ENCODE results near the gene AIFM1.
A peak's percentile ranks its signal among the peaks of the same experiment; 100 is the strongest.

The AIFM1 gene

DNA sequence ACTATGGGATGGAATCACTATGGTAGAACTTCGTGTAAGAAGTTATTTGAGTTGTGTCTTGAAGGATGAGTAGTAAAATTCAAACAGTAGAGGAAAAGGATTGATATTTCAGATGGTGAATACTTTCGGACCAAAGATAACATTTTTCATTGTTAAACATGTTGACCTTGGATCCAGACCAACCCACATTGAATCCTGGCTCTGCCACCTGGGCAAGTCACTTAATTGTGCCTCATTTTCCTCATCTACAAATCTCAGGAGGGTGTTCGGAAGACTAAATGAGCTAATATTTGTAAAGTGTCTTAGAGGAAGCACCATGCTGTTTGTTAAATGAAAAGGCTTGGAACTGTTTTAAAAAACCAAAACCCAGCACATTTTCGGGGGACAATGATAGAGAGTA is 1.4 kb upstream of the AIFM1 start:
- no peak for DNase-seq

DNA sequence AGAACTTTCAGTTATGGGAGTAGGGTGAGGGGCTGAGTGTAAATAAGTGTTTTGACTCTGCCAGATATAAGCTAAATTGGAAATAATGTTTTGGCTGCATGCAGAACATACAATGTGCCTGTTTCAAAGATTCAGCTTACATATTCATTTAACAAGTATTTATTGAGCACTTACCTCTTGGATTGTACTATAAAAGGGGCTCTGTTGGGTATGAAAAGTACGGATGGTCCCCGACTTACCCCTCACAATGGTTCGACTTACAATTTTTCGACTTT is 799 bp upstream of the AIFM1 start:
- no peak for DNase-seq

DNA sequence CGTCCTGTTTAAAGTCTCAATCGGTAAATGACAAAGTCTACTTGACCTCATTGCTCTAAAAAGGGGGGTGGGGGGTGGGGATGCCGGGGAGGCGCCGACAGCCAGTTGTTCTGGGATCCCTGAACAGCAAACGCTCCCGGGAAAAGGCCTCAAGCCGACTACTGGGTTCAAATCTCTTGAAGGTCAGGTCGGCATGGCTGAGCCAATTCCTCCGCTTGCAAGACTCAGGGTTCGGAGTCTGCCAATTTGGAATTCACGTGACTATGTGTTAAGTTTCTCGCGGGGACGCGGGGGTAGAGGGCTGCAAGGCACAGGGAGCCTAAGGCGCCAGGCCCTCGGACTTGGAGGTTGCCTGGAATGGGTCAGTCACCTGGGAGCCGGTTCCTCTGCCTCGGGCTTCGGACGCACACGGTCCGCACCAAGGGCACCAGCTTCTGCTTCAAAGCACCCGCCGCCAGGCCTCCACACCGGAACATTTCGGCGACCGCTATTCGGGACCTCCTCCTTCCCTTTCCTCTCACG is 399 bp downstream of the AIFM1 start:
- no peak for DNase-seq

DNA sequence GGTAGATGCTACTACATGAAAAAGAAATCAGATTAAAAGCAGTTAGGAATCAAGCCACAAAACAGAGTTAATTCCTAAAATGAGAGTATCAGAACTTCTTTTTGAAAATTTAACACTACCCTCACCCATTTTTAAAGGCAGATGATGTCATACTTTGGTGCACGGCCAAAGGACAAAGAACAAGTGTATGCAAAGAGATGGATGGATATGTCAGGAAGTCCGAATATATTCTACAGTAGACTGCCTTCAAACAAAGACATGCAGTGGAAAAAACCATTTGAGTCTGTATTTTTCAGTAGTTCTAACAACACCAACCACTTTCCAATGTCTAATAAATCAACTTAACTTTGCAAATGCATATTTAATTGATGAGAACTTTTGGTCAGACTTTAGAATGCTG is 2.2 kb downstream of the AIFM1 start:
- no peak for DNase-seq

DNA sequence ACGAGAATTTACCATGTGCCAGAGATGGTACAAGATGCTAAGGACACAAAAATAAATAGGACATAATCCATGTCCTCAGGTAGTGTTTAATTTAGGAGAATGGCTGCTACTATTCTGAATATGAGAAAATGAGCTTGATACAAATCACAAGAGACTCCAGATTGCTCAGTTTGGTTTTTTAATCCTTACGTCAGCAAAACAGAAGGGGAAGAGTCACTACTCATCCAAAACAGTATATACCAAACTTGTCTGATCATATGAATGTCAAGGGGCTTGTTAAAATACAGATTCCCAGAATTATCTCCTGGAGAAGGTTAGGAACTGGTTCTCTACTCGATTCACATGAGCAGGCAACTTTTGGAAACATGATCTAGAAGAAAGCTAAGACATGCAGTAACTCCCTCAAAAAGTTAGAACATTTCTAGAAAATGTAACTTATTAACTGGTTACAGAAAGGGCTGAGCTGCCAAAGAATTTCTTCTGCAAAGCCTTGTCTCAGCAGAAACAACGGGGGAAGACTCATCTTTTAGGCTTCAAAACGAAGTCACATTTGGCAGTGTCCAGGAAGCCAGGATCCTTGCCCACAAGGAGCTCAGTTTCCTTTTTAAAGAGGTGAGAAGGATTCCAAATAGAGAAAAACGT is 3.4 kb downstream of the AIFM1 start:
- DNase-seq, result no peak

DNA sequence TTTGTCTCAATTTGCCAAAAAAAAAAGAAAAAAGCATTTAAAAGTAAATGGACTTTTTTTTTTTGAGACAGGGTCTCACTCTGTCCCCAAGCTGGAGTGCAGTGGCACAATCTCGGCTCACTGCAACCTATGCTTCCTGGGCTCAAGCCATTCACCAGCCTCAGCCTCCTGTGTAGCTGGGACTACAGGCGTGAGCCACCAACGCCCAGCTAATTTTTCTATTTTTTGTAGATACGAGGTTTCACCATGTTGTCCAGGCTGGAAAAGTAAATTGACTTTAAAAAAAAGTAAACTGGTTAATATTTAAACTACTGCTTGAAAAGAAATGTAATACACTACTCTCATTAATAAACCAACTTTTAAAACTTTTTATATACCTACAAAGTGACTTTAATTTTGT is 5.9 kb downstream of the AIFM1 start:
- DNase-seq, result no peak

DNA sequence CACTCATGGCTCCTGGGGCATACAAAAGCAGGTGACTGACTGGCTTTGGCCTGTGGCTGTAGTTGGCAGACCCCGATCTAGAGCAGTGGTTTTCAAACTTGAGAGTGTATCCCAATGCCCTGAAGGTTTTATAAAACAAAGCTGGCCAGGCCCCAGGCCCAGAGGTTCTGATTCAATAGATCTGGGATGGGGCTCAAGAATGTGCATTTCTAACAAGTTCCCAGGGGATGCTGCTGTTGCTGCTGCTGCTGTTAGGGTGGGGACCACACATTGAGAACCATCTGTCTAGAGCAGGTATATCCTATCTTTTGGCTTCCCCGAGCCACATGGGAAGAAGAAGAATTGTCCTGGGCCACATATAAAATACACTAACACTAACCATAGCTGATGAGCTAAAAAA is 7.3 kb downstream of the AIFM1 start:
- no peak for DNase-seq

DNA sequence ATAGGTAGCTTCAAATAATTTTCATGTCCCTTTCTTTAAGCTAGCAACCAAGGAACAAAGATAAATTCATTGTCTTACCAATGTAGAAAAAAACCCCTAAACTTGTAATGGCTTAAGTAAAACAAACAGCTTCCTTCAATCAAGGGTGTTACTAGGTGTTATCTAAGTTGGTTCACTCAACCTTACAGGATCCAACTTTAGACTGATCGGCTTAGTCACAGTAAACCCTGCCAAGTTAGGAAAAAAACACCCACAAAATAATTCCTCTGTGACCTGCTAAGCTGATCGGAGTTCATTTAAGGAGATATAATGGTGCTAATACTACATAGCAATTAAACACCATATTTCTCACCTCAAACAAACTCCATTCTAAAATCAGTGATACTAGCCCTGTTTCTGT is 10.1 kb downstream of the AIFM1 start:
- DNase-seq, result no peak

DNA sequence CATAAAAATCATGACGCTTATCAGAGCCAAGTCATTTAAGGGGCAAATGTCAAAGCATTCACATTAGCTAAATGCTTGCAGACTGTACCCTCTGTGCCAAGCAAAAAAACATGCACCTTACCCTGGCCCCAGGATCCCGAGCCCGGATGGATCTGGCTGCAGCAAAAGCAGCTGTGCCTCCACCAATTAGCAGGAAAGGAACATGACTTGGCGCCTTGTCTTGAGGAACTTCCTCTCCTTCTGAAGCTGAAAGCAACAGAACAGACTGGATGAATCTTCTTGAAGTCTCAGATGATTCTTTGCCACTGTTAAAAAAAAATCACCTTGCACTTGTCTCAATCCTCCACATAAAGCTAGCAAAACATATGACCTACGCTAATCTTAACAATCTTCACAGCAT is 18.0 kb downstream of the AIFM1 start:
- no peak for DNase-seq

DNA sequence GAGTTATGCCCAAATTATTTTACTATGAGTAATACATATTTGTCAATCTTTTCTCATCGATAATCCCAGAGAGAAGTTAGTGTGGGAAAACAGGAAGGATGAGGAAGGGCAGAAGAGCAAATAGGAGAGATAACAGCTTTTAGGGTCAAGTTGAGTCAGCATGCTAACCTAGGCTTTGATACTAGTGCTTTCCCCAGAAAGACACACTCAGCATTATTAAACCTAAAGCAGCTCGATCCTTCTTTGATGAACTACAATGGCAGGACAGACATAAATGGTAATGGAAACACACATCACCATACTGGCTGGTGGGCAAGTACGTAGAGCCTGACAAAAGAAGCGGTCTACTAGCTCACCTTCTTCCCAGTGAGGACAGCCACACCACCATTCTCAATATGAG is 20.5 kb downstream of the AIFM1 start:
- DNase-seq, result no peak

DNA sequence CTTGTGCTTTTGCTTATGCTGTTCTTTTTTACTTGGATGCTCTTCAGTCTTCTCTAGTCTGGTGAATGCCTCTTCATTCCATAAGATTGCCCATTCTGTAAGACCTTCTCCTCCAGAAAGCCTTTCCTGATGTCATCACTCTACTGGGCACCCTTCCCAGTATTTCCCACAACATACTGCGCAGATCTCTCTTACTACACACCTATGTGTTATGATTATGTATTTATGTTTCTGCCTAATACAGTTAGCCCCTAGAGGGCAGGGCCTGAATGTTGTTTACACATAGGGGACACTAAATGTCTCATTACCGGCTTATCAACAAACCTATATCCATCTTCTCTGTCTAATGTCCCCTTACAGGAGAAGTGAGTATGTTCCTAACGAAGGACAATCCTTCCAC is 21.1 kb downstream of the AIFM1 start:
- no peak for DNase-seq

DNA sequence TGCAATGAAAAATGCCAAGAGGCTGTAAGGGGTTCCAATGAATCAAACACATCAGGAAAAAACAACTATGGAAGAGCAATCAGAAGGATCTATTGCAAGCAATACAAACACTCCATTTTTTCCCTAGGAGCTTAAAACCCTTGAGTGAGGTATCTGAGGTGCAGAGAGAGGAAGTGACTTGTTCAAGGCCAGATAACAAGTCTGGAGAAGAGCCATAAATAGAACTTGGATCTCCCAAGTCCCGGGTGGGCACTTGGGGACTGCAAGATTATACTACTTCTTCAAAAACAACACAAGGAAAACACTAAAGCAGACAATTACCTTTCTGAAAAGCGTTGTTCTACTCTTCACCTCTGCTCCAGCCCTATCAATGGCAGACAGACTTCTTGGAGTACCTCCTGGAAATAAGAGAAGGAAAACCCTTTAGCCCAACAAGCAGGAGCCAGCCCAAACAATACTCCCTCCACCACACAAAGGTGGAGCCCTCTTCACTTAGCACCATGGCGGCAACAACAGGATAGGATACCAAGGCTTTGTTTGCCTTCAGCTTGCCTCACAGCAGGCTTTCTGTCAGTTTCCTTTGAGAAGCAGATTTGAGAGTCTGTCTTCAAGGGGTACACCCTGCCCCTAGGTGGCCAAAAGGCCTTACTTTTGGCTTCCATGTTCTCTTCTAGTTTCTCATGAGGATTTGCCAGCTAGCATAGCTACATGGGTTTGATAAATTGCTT is 26.0 kb downstream of the AIFM1 start:
- no peak for DNase-seq

DNA sequence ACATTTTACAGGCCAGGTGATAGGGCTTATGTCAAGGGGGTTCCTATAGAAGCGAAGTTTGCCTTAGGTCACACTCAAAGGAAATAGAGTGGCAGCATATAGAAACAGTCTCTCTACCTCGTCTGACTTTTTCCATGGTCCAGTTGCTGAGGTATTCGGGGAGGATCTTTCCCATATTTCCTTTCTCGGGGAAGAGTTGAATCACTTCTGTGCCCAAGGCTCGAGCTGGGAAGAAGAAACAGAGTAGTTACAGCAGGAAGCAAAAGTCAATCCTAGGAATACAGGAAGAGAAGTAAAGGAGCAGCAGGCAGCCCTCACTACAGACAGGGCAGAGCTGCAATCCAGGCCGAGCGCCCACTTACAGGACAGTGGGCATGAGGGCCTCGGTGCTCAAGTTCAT is 28.7 kb downstream of the AIFM1 start:
- no peak for DNase-seq

DNA sequence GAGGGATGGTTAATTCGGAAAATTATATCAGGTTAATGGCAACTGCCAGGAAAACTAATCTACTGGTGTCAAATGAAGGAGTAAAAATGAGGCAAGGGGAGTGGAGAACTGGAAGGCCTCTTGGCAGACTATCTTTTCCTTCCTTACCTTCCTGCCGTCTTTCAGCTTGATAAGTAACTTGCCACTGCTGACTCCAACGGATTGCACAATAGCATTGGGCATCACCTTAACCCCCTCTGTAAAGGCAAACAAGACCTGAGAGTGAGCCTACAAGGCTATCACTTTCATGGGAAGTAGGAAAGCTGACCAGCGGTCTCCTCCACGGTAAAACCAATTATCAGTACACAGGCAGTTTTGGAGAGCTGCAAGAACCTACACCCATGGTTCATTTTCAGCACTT is 29.1 kb downstream of the AIFM1 start:
- DNase-seq, result no peak

DNA sequence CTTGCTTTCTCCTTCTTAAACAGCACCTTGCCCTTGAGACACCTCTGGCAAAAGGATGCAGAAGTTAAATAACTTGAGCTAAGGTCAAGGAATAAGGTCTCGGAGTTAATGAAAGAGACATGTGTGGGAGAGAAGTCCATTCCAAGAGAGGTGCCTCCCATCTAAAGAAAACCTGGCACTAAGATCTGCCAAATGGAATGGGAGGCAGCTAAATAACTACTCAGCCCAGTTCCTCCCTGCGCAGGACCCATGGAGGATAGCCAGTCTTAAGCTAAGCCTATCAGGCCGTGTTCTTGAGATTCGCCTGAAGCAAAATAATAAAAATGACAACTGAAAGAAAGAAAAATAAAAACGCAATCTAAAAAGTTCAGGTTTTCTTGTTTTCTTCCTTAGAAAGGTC is 34.7 kb downstream of the AIFM1 start:
- no peak for DNase-seq

DNA sequence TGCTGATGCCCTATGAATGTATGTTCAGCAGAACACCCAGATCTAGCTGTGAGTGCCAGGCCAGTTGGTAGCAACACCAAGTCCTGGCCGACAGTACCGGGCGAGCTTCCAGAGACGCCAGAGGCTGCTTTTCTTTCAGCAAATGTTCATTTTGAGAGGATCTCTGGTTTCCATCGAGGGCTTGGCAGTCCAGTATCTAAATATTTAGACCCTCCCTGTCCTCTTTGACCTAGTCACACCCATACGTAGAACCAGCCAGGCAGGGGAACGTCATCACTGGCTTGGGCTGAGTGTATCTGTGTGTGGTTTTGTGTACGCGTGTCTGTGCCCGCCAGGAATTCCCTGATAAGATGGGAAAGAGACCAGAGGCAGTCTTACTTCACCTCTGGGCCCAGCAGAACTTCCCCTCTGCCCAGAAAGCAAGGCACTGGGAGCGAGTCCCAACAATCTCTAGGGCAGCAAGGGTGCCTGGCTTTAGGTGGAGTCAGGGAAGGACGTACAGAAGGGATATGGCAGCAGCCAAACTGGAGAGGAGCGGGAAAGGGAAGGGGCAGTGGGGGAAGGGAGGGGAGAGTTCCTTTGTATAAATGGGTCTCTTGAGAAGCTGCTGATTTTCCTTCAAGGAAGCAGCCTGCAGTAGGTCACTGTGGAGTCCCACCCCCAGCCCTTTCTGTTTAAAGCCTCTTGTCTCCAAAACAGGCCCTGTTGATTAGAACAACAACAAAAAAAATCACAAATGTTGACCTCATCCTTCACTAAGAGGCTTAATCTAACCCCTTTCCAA is 40.4 kb downstream of the AIFM1 start:
- DNase-seq, result no peak

DNA sequence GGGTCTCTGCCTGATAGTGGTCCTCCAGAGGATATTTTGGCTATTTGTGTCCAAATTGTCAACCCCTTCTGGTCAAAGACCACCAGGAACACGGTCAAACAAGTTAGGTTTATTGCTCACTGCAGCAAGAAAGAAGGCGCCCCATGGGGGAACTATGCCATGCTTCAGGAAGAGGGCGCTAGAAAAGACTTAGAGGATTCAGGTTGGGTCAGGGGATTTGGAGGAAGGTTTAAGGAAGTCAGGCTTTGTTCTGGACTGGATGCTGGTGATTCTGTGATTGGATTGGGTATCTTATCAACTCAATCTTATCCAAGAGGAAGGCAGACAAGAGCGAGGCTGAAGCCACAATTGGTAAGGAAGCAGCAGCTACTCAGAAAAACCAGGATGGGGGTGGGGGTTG is 41.1 kb downstream of the AIFM1 start:
- no peak for DNase-seq

DNA sequence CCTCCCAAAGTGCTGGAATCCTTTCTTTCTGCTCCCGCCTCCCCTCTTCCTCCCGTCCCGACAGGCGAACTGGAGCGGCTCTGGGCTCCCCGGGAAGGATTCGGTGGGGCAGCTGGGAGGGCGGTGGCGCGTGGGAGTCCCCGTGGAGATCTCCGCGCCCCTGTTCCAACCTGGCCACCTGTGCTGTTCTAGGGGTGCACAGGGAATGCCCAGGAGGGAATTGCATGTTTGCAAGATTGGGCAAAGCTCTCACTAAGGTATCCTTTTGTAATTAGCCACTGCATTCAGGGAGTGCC is 44.2 kb downstream of the AIFM1 start:
- no peak for DNase-seq

DNA sequence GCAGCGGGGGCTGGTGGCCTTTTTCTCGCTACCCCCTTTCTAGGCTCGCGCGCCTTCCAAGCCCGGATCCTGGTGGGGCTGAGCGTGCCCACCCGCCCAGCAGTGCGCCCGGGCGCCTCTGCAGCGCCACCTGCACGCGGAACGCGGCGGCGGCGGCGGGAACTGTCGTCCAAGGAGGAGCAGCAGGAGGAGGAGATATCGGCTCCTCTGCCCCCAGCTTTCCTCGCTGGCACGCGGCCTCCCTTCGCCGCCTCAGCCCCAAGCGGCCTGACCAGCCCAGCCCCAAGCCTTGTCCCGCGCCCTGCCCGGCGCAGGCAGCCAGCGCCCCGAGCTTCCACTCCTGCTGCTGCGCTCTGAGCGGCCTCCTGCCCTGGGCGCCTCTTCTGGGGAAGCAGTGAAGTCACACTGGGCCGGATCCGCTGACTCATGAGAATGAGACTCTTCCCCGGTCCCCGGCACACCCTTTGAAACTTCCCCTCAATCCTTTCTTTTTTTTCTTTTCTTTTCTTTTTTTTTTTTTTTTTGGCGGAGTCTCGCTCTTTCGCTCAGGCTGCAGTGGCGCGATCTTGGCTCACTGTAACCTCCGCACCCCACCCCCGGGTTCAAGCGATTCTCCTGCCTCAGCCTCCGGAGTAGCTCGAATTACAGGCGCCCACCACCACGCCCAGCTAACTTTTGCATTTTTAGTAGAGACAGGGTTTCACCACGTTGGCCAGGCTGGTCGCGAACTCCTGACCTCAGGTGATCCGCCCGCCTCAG is 44.7 kb downstream of the AIFM1 start:
- DNase-seq, result peak; percentile 42

DNA sequence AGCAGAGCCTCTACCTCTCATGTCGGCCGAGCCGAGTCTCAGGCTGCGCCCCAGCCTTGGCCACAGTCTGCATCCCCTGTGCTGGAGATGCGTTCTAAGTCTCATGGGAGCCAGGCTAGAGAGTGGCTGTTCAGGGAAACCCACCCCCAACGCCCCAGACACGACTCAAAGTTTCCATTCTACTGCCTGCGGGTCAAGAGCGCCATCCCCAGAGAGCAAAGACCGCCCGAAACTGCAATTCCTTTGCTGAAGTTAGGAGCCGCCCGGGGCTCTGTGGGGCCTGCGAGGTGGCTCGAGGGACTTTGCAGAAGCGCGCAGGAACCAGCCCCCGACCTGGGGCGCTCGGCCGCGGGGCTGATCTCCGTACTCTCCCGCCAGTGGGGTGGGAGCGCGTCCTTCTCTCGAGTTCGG is 45.3 kb downstream of the AIFM1 start:
- no peak for DNase-seq

DNA sequence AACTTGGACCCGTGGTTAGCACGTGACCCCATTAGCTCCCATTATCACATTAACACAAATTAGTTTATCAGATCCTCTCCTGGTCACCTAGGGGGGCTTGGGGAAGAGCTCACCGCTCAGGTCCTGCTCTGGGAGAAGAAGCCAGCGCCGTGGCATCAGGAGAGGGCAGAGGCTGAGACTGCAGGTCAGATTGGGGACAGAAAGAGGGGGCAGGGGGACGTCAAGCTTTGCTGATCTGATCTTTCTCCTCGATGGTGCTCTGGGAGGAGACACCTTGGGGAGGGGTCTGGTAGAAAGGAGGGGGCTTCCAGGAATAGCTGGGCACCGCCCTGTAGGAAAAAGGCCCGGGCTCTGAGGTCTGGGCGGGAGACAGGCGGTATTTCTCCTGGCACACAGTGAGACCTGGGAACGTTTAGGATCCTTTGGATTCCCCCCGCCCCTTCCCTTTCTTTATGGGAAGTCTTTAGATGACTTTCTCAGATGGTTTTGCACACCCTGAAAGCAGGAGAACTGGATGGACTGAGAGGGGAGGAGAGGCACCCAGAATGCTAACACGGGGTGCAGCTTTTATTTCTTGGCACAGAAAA is 46.2 kb downstream of the AIFM1 start:
- DNase-seq, result no peak

DNA sequence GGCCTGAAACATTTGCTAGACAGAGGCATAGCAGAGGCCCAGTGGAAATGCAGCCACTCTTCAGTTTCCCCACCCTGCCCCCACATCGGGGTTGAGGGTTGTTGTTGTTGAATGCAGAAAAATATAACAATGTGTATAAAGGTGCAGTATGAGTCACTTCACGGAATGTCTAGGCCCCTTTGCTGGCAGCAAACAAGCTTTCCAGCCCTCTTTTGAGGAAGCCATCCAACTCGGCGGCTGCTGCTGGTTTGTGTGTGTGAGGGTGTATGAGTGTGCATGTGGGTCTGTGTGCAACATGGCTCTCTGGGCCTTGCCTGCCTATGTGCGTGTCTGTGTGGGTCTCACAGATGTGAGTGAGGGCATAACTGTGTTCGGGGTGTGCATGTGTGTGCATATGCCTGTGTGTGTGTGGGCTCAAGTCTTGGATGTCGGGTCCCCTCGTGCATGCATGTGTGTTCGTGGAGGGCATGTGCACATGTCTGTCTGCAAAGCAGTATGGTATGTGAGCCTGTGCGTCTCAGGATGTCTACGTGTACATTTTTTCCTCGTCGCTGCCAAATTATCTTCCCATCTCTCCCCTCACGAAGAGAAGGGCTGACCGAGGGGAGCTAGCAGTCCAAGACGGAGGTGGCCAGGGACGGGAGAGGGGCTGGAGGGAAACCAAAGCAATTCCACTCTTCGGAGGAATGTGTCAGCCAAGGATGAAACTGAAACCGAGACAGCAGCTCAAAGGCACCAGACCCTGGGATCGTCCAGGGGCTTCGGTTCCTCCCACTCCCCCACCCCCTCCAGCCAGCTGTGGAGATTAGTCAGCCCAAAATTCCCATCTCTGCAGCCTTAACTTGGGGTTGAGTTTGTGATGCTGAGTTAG is 47.0 kb downstream of the AIFM1 start:
- no peak for DNase-seq
